Natural killer cell (primary cell): ENCODE results near the gene SMIM23. TPM values are rescaled to one million over a fixed set of nuclear protein-coding genes. Genes with fewer than 3 reads are reported as not detected.
"Not testable (repeated sequence)": the region's sequence is repeated elsewhere in the genome, so short reads cannot be mapped to it uniquely, and the experiment has no call there.

ENCODE experiments used
- ATAC-seq, 3 donors: fragments of 150-1000 bp in 2 of 3; fragments of 200-7000 bp in 1 of 3; cut with Tn5 transposase; 1 replicate in 1 of 3; 2 replicates in 2 of 3; pipeline ENCODE4 v1.10.0; 2021; ENCODE audit warnings: mild to moderate bottlenecking in 2 of 3, moderate library complexity in 2 of 3
- DNase-seq, 2 donors: peaks; one replicate each; pipeline versions ENCODE4 v3.0.0 to v3.0.0-alpha.2; 2013 to 2021; ENCODE audit warnings: mixed read lengths in 1 of 2
- H3K27ac ChIP-seq: one replicate; pipeline ENCODE4 v1.5.1; 2013; ENCODE audit warnings: mild to moderate bottlenecking, low read length
- H3K27me3 ChIP-seq: one replicate; pipeline ENCODE4 v1.6.1; 2013; ENCODE audit warnings: low read length; ENCODE audit not compliant: control insufficient read depth, insufficient read depth
- H3K36me3 ChIP-seq: one replicate; pipeline ENCODE4 v1.6.1; 2013; ENCODE audit warnings: low read length; ENCODE audit not compliant: control insufficient read depth, insufficient read depth
- H3K4me1 ChIP-seq: one replicate; pipeline ENCODE4 v1.6.1; 2013; ENCODE audit warnings: low read length; ENCODE audit not compliant: control insufficient read depth, insufficient read depth
- H3K4me3 ChIP-seq: one replicate; pipeline ENCODE4 v1.5.1; 2013; ENCODE audit warnings: low read length
- H3K9me3 ChIP-seq: one replicate; pipeline ENCODE4 v1.6.1; 2013; ENCODE audit warnings: low read length; ENCODE audit not compliant: control insufficient read depth, insufficient read depth
- H3K27ac Mint-ChIP-seq, 2 donors: one replicate each; pipeline ENCODE4 v1.8.0; 2022; ENCODE audit warnings: mild to moderate bottlenecking in 2 of 2, mixed read lengths in 2 of 2, moderate library complexity in 1 of 2
- H3K27me3 Mint-ChIP-seq, 2 donors: one replicate each; pipeline ENCODE4 v1.8.0; 2022; ENCODE audit warnings: low read depth in 2 of 2, mixed read lengths in 2 of 2
- H3K36me3 Mint-ChIP-seq: one replicate; pipeline ENCODE4 v1.8.0; 2022; ENCODE audit warnings: mixed read lengths
- H3K4me1 Mint-ChIP-seq, 2 donors: one replicate each; pipeline ENCODE4 v1.8.0; 2022; ENCODE audit warnings: mixed read lengths in 2 of 2
- H3K4me3 Mint-ChIP-seq: one replicate; pipeline ENCODE4 v1.8.0; 2022; ENCODE audit warnings: mild to moderate bottlenecking, moderate library complexity, mixed read lengths
- H3K9me3 Mint-ChIP-seq, 2 donors: one replicate each; pipeline ENCODE4 v1.8.0; 2022; ENCODE audit warnings: mixed read lengths in 2 of 2
- WGBS: methylation state at CpG from one replicate; pipeline ENCODE4 v1.1.7; 2013; ENCODE audit warnings: missing lambda C conversion rate; ENCODE audit not compliant: insufficient coverage; 5-methylcytosine and 5-hydroxymethylcytosine counted together
- intact Hi-C: fragments of 100-400 bp; cut with micrococcal nuclease; formaldehyde crosslinking; loops from one replicate; pipeline ENCODE4 v1.14.2; 2022
- total RNA-seq, 4 donors: library from RNA; stranded (reverse); fragments of 120-200 nt in 1 of 4; gene quantifications; one replicate each; pipeline versions ENCODE4 v1.2.3 to v1.2.4, GENCODE V29; 2013 to 2022
- TF ChIP-seq, protein P1 (sequence below): fragments of 200-600 bp; IDR thresholded peaks from one replicate; pipeline ENCODE4 v1.8.0; 2022; ENCODE audit warnings: antibody characterized with exemption

SMIM23 gene
- total RNA-seq, 3 donors from 2014 or later (not counting 1 experiment from before 2014, with no cell fraction given), result not detected

GRCh38 chr5:171776213-171776612 is 9.4 kb upstream of the SMIM23 start:
- Histone ChIP-seq H3K36me3 (no peaks in the 10 kb centered on the region), H3K4me3 (no peak overlapping the region), H3K9me3 (no peaks in the 10 kb centered on the region), H3K4me1 (no peaks in the 10 kb centered on the region), H3K27me3 (peaks cover 2% of the 10 kb centered on the region), H3K27ac (no peak overlapping the region)
- no peak overlapping the region for H3K27ac Mint-ChIP-seq
- H3K27me3 Mint-ChIP-seq, result peaks cover 0 to 3% of the 10 kb centered on the region in 2 donors
- no peaks in the 10 kb centered on the region for H3K4me1 Mint-ChIP-seq
- ATAC-seq, result no peak
- TF ChIP-seq, protein P1, sequence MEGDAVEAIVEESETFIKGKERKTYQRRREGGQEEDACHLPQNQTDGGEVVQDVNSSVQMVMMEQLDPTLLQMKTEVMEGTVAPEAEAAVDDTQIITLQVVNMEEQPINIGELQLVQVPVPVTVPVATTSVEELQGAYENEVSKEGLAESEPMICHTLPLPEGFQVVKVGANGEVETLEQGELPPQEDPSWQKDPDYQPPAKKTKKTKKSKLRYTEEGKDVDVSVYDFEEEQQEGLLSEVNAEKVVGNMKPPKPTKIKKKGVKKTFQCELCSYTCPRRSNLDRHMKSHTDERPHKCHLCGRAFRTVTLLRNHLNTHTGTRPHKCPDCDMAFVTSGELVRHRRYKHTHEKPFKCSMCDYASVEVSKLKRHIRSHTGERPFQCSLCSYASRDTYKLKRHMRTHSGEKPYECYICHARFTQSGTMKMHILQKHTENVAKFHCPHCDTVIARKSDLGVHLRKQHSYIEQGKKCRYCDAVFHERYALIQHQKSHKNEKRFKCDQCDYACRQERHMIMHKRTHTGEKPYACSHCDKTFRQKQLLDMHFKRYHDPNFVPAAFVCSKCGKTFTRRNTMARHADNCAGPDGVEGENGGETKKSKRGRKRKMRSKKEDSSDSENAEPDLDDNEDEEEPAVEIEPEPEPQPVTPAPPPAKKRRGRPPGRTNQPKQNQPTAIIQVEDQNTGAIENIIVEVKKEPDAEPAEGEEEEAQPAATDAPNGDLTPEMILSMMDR, result no peak
- no peaks in the 10 kb centered on the region for H3K9me3 Mint-ChIP-seq
- intact Hi-C loops, result no loop called here
- no peak overlapping the region for H3K4me3 Mint-ChIP-seq
- WGBS, result 35% methylated on average over 9 of the region's 12 CpGs
- no peak for DNase-seq
- H3K36me3 Mint-ChIP-seq, result no peaks in the 10 kb centered on the region

- no peak overlapping the region for H3K27ac ChIP-seq
- peaks cover 0 to 3% of the 10 kb centered on the region in 2 donors for H3K27me3 Mint-ChIP-seq
- WGBS, result 90% methylated on average over 19 of the region's 19 CpGs
- intact Hi-C loops, result no loop called here
- H3K4me3 ChIP-seq, result no peak overlapping the region
- TF ChIP-seq, protein P1, result no peak
- H3K4me3 Mint-ChIP-seq, result no peak overlapping the region
- no peaks in the 10 kb centered on the region for H3K4me1 ChIP-seq
- DNase-seq (no peak), ATAC-seq (no peak)
- no peaks in the 10 kb centered on the region for H3K4me1 Mint-ChIP-seq
- no peaks in the 10 kb centered on the region for H3K9me3 Mint-ChIP-seq
- H3K9me3 ChIP-seq, result no peaks in the 10 kb centered on the region
- no peaks in the 10 kb centered on the region for H3K36me3 ChIP-seq
- H3K27me3 ChIP-seq, result no peaks in the 10 kb centered on the region
- H3K27ac Mint-ChIP-seq, result no peak overlapping the region
- H3K36me3 Mint-ChIP-seq, result no peaks in the 10 kb centered on the region
These were observed 8.6 kb upstream of the SMIM23 start for GRCh38 chr5:171776770-171777759.

- H3K9me3 Mint-ChIP-seq, intact Hi-C loops: not testable (repeated sequence)
These were observed 3.9 kb upstream of the SMIM23 start for GRCh38 chr5:171781744-171782143.

DNA sequence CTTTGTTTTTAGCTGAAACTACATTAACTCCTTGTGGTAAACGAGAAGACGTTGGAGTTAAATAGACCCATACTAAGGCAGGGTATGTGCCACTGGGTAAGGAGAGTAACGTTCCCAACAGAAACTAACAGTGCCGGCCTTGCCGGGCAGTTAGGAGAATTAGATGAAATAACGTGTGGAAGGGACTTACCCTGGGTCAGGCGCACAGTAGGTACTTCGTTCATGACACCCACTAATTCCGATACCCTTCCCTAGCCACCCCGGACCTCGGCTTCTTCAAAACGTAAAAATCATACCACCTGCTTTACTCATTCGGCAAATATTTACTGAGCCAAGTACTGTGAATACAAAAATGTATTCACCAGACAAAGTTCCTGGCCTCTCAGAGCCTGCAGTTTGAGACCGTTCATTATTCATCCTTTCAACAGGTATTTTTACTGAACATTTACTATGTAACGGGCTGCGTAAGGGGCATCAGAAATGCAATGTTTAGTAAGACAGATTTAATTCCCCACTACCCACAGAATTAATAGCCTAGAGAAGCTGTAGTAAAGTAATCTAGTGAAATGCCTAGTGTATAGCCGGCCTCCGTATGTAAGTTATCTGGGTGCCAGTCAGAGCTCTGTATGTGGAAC is 3.2 kb upstream of the SMIM23 start:
- H3K4me1 ChIP-seq, result no peaks in the 10 kb centered on the region
- H3K9me3 ChIP-seq, result no peaks in the 10 kb centered on the region
- peaks cover 10 to 14% of the 10 kb centered on the region in 2 donors for H3K27me3 Mint-ChIP-seq
- DNase-seq, result no peak
- H3K4me3 Mint-ChIP-seq, result no peak overlapping the region
- no peak overlapping the region for H3K4me3 ChIP-seq
- H3K4me1 Mint-ChIP-seq, result no peaks in the 10 kb centered on the region
- no peaks in the 10 kb centered on the region for H3K9me3 Mint-ChIP-seq
- no peaks in the 10 kb centered on the region for H3K27me3 ChIP-seq
- intact Hi-C loops, result no loop called here
- no peak overlapping the region for H3K27ac Mint-ChIP-seq
- no peaks in the 10 kb centered on the region for H3K36me3 ChIP-seq
- no peak for ATAC-seq
- no peaks in the 10 kb centered on the region for H3K36me3 Mint-ChIP-seq
- 95% methylated on average over 16 of the region's 18 CpGs for WGBS
- TF ChIP-seq, protein P1, result no peak
- H3K27ac ChIP-seq, result no peak overlapping the region

More at GRCh38 chr5:171781744-171782143, 3.9 kb upstream of the SMIM23 start:
- not testable (repeated sequence) for ATAC-seq, H3K27me3 ChIP-seq, H3K27ac ChIP-seq, H3K4me3 ChIP-seq, DNase-seq, H3K36me3 Mint-ChIP-seq, H3K4me3 Mint-ChIP-seq, H3K4me1 Mint-ChIP-seq, H3K36me3 ChIP-seq, H3K4me1 ChIP-seq, H3K27ac Mint-ChIP-seq, H3K9me3 ChIP-seq
- H3K27me3 Mint-ChIP-seq, result peaks cover 10 to 14% of the 10 kb centered on the region in 2 donors
- 83% methylated on average over 4 of the region's 4 CpGs for WGBS
